GM23338 (cell line): ENCODE measurements around the gene CDH4. TPM values are rescaled to one million over a fixed set of nuclear protein-coding genes. Genes with fewer than 3 reads are reported as not detected.

ENCODE experiments used
- ATAC-seq: fragments of 200-7000 bp; cut with Tn5 transposase; 3 replicates; pipeline ENCODE4 v1.9.1; 2020
- DNase-seq: peaks from one replicate; pipeline ENCODE4 v3.0.0-alpha.2; 2015; ENCODE audit warnings: low spot score
- H2AFZ ChIP-seq: fragments of 200-600 bp; sonication (generic); 2 replicates; pipeline ENCODE4 v1.8.0; 2016; ENCODE audit warnings: antibody characterized with exemption, mild to moderate bottlenecking, moderate library complexity
- H3F3A ChIP-seq: fragments of 200-600 bp; sonication (generic); replicated peaks from 2 replicates; pipeline ENCODE4 v1.8.0; 2017; ENCODE audit warnings: antibody characterized with exemption, mixed run types, low read depth
- H3K27ac ChIP-seq: fragments of 200-600 bp; sonication (generic); 2 replicates; pipeline ENCODE4 v1.6.1; 2016; ENCODE audit warnings: low read depth
- H3K27me3 ChIP-seq: fragments of 200-600 bp; sonication (generic); 2 replicates; pipeline ENCODE4 v1.8.0; 2016; ENCODE audit warnings: mild to moderate bottlenecking, mixed run types, moderate library complexity; ENCODE audit not compliant: insufficient read depth
- H3K36me3 ChIP-seq: fragments of 200-600 bp; sonication (generic); 2 replicates; pipeline ENCODE4 v1.8.0; 2016; ENCODE audit warnings: mild to moderate bottlenecking; ENCODE audit not compliant: insufficient read depth
- H3K4me1 ChIP-seq: fragments of 200-600 bp; sonication (generic); 2 replicates; pipeline ENCODE4 v1.8.0; 2016; ENCODE audit warnings: mild to moderate bottlenecking, moderate library complexity; ENCODE audit not compliant: insufficient read depth
- H3K4me2 ChIP-seq: fragments of 200-600 bp; sonication (generic); 2 replicates; pipeline ENCODE4 v1.7.1; 2017; ENCODE audit warnings: mixed run types
- H3K4me3 ChIP-seq: fragments of 200-600 bp; sonication (generic); 2 replicates; pipeline ENCODE4 v1.6.1; 2016; ENCODE audit warnings: mixed run types
- H3K79me2 ChIP-seq: fragments of 200-600 bp; sonication (generic); replicated peaks from 2 replicates; pipeline ENCODE4 v1.8.0; 2017; ENCODE audit warnings: mild to moderate bottlenecking; ENCODE audit not compliant: insufficient read depth
- H3K9me2 ChIP-seq: fragments of 200-600 bp; sonication (generic); 2 replicates; pipeline ENCODE4 v1.8.0; 2017; ENCODE audit not compliant: insufficient read depth
- H4K20me1 ChIP-seq: fragments of 200-600 bp; sonication (generic); replicated peaks from 2 replicates; pipeline ENCODE4 v1.8.0; 2017; ENCODE audit warnings: mild to moderate bottlenecking; ENCODE audit not compliant: insufficient read depth
- H3K27ac Mint-ChIP-seq: 2 replicates; pipeline ENCODE4 v1.8.0; 2020; ENCODE audit warnings: inconsistent platforms, mild to moderate bottlenecking, moderate library complexity, mixed read lengths
- H3K27me3 Mint-ChIP-seq: 3 replicates; pipeline ENCODE4 v1.8.0; 2022; ENCODE audit warnings: low read depth, mild to moderate bottlenecking, moderate library complexity, mixed read lengths, inconsistent platforms; ENCODE audit not compliant: insufficient read depth, poor library complexity
- H3K36me3 Mint-ChIP-seq: 3 replicates; pipeline ENCODE4 v1.8.0; 2021; ENCODE audit warnings: low read depth, mild to moderate bottlenecking, inconsistent platforms, moderate library complexity, mixed read lengths
- H3K4me1 Mint-ChIP-seq: 3 replicates; pipeline ENCODE4 v1.8.0; 2020; ENCODE audit warnings: mild to moderate bottlenecking, inconsistent platforms, mixed read lengths
- H3K4me3 Mint-ChIP-seq: 3 replicates; pipeline ENCODE4 v1.8.0; 2021; ENCODE audit warnings: moderate library complexity, mild to moderate bottlenecking, inconsistent platforms, mixed read lengths
- H3K9me3 Mint-ChIP-seq: 3 replicates; pipeline ENCODE4 v1.8.0; 2020; ENCODE audit warnings: moderate library complexity, mild to moderate bottlenecking, inconsistent platforms, mixed read lengths
- CTCF ChIP-seq, 2 experiments: fragments of 200-600 bp in 1 of 2; sonication (generic) in 1 of 2; conservative IDR thresholded peaks; 2 replicates each; pipeline versions ENCODE4 v1.5.1 to v1.6.1; 2016 to 2017; ENCODE audit warnings: antibody characterized with exemption in 2 of 2, low read depth in 2 of 2, mild to moderate bottlenecking in 2 of 2, moderate library complexity in 1 of 2
- EZH2 ChIP-seq: fragments of 200-600 bp; sonication (generic); IDR thresholded peaks from one replicate; pipeline ENCODE4 v1.8.0; 2017; ENCODE audit warnings: antibody characterized with exemption, mild to moderate bottlenecking, low read depth; ENCODE audit not compliant: unreplicated experiment
- EZH2phosphoT487 ChIP-seq: fragments of 200-600 bp; sonication (generic); IDR thresholded peaks from one replicate; pipeline ENCODE4 v1.8.1; 2018; ENCODE audit warnings: antibody characterized with exemption; ENCODE audit not compliant: unreplicated experiment
- POLR2AphosphoS5 ChIP-seq: IDR thresholded peaks from 2 replicates; pipeline ENCODE4 v1.6.1; 2016; ENCODE audit warnings: antibody characterized with exemption, low read depth
- STAT1 ChIP-seq: IDR thresholded peaks from one replicate; pipeline ENCODE4 v1.6.1; 2016; ENCODE audit warnings: antibody characterized with exemption; ENCODE audit not compliant: unreplicated experiment
- polyA plus RNA-seq: library from polyadenylated mRNA; unstranded; fragments of >200 nt; fragmentation: Nextera tagmentation; extraction: Ambion mirVana; gene quantifications from 2 replicates; pipeline ENCODE4 v1.2.1, GENCODE V29; 2016
- total RNA-seq: library from RNA; depleted of rRNA; stranded (reverse); fragments of >200 nt; shearing (Covaris generic); gene quantifications from 2 replicates; pipeline ENCODE4 v1.2.3, GENCODE V29; 2014
- TF ChIP-seq, protein P1 (sequence below): IDR thresholded peaks from 2 replicates; pipeline ENCODE4 v1.6.1; 2016; ENCODE audit warnings: antibody characterized with exemption

CDH4 gene
- total and polyA plus RNA-seq, 2 experiments from 2014 or later, result 1.2 to 4.2 TPM

DNA sequence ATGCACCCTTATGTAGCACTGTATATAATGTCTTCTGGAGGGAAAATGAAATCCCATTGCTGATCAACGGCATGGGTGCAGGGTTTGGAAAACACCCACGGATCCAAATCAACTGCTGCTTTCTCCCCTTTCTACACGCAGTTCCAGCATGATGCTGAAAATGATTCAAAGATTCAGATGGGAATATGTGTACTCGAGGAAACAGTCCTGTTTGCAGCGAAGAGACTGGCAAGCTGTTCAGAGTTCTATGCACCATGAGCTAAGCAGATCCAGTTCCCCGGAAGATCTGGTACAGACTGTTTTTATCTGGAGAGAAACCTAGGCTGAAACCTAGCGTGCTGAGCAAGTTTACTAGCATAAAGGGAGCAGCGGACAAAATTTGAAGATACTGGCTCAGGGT, 47.9 kb upstream of the CDH4 start:
- Mint-ChIP-seq H3K27me3 (peaks cover 18% of the 10 kb centered on the region), H3K9me3 (peaks cover 8% of the 10 kb centered on the region; the same call in 2 of the 3 replicates), H3K36me3 (no peaks in the 10 kb centered on the region; the same call in 2 of the 3 replicates), H3K4me1 (no peaks in the 10 kb centered on the region), H3K4me3 (no peak overlapping the region), H3K27ac (no peak overlapping the region)
- ATAC-seq (no peak), DNase-seq (no peak)
- H3K27ac ChIP-seq, result no peak overlapping the region
- no peaks in the 10 kb centered on the region for H3K36me3 ChIP-seq
- H4K20me1 ChIP-seq, result no peaks in the 10 kb centered on the region
- no peaks in the 10 kb centered on the region for H3F3A ChIP-seq
- no peak overlapping the region for H3K4me2 ChIP-seq
- H3K27me3 ChIP-seq, result peaks cover 19% of the 10 kb centered on the region
- H3K4me3 ChIP-seq, result no peak overlapping the region
- H3K79me2 ChIP-seq, result no peaks in the 10 kb centered on the region
- no peaks in the 10 kb centered on the region for H3K4me1 ChIP-seq
- H3K9me2 ChIP-seq, result no peaks in the 10 kb centered on the region
- no peak for TF ChIP-seq STAT1
- H2AFZ ChIP-seq, result no peak overlapping the region

GRCh38 chr20:61205769-61206168, 46.3 kb upstream of the CDH4 start:
- H3K79me2 ChIP-seq, result no peaks in the 10 kb centered on the region
- ATAC-seq (no peak), DNase-seq (no peak)
- TF ChIP-seq, protein P1, sequence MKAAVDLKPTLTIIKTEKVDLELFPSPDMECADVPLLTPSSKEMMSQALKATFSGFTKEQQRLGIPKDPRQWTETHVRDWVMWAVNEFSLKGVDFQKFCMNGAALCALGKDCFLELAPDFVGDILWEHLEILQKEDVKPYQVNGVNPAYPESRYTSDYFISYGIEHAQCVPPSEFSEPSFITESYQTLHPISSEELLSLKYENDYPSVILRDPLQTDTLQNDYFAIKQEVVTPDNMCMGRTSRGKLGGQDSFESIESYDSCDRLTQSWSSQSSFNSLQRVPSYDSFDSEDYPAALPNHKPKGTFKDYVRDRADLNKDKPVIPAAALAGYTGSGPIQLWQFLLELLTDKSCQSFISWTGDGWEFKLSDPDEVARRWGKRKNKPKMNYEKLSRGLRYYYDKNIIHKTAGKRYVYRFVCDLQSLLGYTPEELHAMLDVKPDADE, result no peak
- H4K20me1 ChIP-seq, result no peaks in the 10 kb centered on the region
- no peak overlapping the region for H3K4me2 ChIP-seq
- no peak overlapping the region for H3K4me3 ChIP-seq
- Mint-ChIP-seq H3K4me3 (no peak overlapping the region), H3K4me1 (no peaks in the 10 kb centered on the region), H3K27ac (no peak overlapping the region), H3K36me3 (no peaks in the 10 kb centered on the region; the same call in 2 of the 3 replicates), H3K9me3 (peaks cover 4% of the 10 kb centered on the region; the same call in 2 of the 3 replicates), H3K27me3 (peaks cover 19% of the 10 kb centered on the region)
- H2AFZ ChIP-seq, result no peak overlapping the region
- peaks cover 6% of the 10 kb centered on the region; the same call in 1 of the 2 replicates for H3K27me3 ChIP-seq
- H3K4me1 ChIP-seq, result no peaks in the 10 kb centered on the region
- no peaks in the 10 kb centered on the region for H3K9me2 ChIP-seq
- no peak overlapping the region for H3K27ac ChIP-seq
- H3F3A ChIP-seq, result no peaks in the 10 kb centered on the region
- no peaks in the 10 kb centered on the region for H3K36me3 ChIP-seq

GRCh38 chr20:61210862-61211261, 41.2 kb upstream of the CDH4 start:
- no peaks in the 10 kb centered on the region for H3K27me3 ChIP-seq
- Mint-ChIP-seq H3K27ac (no peak overlapping the region), H3K36me3 (no peaks in the 10 kb centered on the region), H3K4me3 (no peak overlapping the region), H3K4me1 (peaks cover 3% of the 10 kb centered on the region; the same call in 1 of the 3 replicates), H3K27me3 (peaks cover 8% of the 10 kb centered on the region), H3K9me3 (no peaks in the 10 kb centered on the region)
- no peaks in the 10 kb centered on the region for H3K4me1 ChIP-seq
- no peak overlapping the region for H3K27ac ChIP-seq
- DNase-seq (no peak), ATAC-seq (no peak)
- H3K4me2 ChIP-seq, result no peak overlapping the region
- no peaks in the 10 kb centered on the region for H3K36me3 ChIP-seq
- H3K79me2 ChIP-seq, result no peaks in the 10 kb centered on the region
- no peaks in the 10 kb centered on the region for H3K9me2 ChIP-seq
- no peak for TF ChIP-seq EZH2phosphoT487
- H2AFZ ChIP-seq, result no peak overlapping the region
- H3F3A ChIP-seq, result no peaks in the 10 kb centered on the region
- no peaks in the 10 kb centered on the region for H4K20me1 ChIP-seq
- no peak overlapping the region for H3K4me3 ChIP-seq

- no peak overlapping the region for H3K4me3 Mint-ChIP-seq
- no peak overlapping the region for H2AFZ ChIP-seq
- no peaks in the 10 kb centered on the region for H3K9me2 ChIP-seq
- no peak overlapping the region for H3K27ac Mint-ChIP-seq
- no peaks in the 10 kb centered on the region for H3F3A ChIP-seq
- no peak for DNase-seq
- no peaks in the 10 kb centered on the region for H3K4me1 ChIP-seq
- no peak overlapping the region for H3K27ac ChIP-seq
- H3K4me1 Mint-ChIP-seq, result no peaks in the 10 kb centered on the region
- no peak for TF ChIP-seq CTCF (conservative IDR thresholded peaks at IDR 0.05; ENCODE audit: low read depth in 2 of 2)
- TF ChIP-seq POLR2AphosphoS5, result no peak
- no peak for TF ChIP-seq EZH2
- no peak overlapping the region for H3K4me3 ChIP-seq
- peaks cover 17% of the 10 kb centered on the region for H3K27me3 Mint-ChIP-seq
- H3K27me3 ChIP-seq, result 0 out of 2 replicates have a peak, but pooled peaks cover 5% of the 10 kb centered on the region
- no peaks in the 10 kb centered on the region for H3K79me2 ChIP-seq
- no peaks in the 10 kb centered on the region for H4K20me1 ChIP-seq
- H3K36me3 Mint-ChIP-seq, result no peaks in the 10 kb centered on the region
- no peak overlapping the region for H3K4me2 ChIP-seq
- no peak for ATAC-seq
- H3K36me3 ChIP-seq, result no peaks in the 10 kb centered on the region
- H3K9me3 Mint-ChIP-seq, result peaks cover 9% of the 10 kb centered on the region; the same call in 2 of the 3 replicates
Observed at GRCh38 chr20:61217848-61218247, 34.2 kb upstream of the CDH4 start.
